Measurements from ENCODE around the gene CCDC197.

The CCDC197 gene

GRCh38 chr14:94043111-94043755 lies 46.1 kb downstream of the CCDC197 start:
- no peak for DNase-seq (ENCODE audit: low read depth in 2 of 2)

- no peak for DNase-seq (ENCODE audit: low read depth in 2 of 2)
Measured at GRCh38 chr14:94043756-94044475, 46.8 kb downstream of the CCDC197 start.

DNA sequence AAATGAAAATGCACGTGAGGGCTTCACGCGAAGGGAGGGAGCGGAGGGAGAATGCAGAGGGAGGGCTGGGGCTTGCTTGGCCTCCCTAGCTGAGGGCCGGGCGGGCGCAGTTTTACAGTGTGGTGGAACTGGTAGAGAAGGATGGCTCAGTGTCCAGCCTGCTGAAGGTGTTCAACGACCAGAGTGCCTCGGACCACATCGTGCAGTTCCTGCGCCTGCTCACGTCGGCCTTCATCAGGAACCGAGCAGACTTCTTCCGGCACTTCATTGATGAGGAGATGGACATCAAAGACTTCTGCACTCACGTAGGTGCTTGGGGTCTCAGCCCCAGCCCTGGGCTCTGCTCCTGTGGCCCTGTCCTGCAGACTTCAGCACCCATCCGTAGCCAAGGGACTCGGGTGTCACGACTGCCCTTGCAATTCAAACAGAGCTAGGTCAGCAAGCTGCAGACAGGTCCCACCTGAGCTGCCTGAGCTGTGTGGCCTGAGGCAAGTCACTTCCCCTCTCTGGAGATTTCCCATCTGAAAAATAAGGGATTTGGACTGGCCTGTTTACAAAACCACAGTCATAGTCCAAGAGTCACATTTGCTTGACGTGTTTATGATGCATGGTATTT lies 47.5 kb downstream of the CCDC197 start:
- DNase-seq (ENCODE audit: low read depth in 2 of 2) = no peak

GRCh38 chr14:94045101-94045500 lies 48.0 kb downstream of the CCDC197 start:
- no peak for DNase-seq (ENCODE audit: low read depth in 2 of 2)

- no peak for DNase-seq (ENCODE audit: low read depth in 2 of 2)
Measured at GRCh38 chr14:94045563-94046345, 48.7 kb downstream of the CCDC197 start.

DNA sequence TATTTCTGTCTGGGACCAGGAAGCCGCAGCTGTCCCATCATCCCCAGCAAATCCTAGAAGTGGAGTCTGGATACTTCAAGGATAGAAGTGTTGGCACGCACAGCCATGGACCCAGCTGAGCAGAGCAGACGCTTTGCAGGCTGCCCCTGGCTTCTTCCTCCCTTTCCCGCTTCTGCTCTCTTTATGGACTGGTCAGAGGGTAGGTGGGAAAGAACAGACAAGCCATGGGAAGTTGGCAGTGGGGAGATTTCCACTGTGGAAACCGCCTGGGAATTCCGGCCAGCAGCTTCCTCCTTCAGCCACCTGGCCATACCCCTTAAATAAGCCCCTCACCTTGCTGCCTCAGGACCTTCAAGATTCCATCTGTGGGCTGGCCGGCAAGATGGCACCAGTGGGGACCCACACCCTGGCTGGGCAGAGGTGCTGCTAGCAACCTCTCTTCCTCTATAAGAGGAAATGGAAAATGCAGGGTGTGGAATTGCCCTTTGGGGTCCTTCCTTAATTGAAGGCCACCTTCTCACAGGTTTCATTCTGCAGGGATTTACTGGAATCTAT lies 49.7 kb downstream of the CCDC197 start:
- no peak for DNase-seq (ENCODE audit: low read depth in 2 of 2)

DNA sequence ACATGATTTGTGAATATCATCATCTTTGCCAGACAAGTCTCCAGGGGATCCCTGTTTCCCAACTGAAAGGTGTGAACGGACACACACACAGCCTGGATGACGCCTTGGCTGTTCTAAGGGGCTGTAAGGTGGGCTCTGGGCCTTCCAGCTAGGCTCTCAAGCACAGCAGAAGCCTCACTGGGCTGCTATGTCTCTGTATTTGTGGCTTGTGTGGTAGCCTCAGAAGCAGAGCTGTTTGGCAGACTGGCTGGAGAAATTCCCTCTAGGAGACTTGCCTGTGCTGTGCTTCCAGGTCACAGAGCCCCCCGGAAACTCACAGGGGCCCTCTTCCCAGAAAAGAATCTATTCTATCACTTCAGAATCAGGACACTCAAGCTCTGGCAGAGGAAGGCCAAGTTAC lies 50.5 kb downstream of the CCDC197 start:
- DNase-seq (ENCODE audit: low read depth in 2 of 2) = no peak

DNA sequence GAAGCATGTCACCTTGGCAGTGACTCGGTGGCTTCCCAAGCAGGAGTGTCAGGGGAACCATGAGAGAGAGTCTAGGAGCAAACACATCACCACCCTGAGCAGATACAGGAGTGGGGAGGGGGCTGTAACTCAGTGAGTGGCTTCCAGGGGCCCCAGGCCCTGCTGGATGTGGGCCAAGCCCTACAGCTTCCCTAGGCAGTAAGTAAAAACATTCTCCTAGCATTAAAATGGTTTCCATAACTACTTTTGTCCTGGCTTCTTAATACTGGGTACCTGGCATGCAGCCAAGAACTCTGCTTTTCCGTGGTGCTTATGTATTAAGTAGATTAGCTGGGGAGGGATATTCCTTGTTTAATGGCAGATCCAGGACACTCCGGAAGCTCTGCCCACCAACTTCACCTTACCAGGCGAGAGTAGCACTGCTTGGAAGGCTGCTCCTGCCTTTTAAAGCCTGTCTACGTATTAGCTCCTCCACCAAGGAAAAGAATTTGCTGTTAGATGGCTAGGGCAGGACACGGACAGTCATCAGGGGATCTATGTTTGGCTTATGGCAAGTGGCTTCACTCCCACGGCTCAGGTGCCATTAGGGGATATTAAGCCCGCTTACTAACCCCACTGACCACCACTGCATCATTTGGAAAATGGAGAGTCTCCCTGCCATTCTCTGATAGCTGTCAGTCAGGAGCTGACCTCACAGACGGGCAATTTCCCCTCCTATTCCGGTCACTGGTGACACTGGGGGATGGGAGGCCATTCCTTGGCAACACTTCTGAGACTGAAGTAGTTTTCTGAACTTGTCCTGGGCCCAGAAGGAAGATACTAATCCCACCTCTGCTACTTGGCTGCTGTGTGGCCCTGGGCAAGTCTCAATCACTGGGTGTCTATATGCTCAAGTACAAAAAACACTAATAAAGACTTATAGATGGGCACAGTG lies 51.9 kb downstream of the CCDC197 start:
- DNase-seq (ENCODE audit: low read depth in 2 of 2) = no peak

- no peak for DNase-seq (ENCODE audit: low read depth in 2 of 2)
Measured at GRCh38 chr14:94049625-94050023, 52.5 kb downstream of the CCDC197 start.

DNA sequence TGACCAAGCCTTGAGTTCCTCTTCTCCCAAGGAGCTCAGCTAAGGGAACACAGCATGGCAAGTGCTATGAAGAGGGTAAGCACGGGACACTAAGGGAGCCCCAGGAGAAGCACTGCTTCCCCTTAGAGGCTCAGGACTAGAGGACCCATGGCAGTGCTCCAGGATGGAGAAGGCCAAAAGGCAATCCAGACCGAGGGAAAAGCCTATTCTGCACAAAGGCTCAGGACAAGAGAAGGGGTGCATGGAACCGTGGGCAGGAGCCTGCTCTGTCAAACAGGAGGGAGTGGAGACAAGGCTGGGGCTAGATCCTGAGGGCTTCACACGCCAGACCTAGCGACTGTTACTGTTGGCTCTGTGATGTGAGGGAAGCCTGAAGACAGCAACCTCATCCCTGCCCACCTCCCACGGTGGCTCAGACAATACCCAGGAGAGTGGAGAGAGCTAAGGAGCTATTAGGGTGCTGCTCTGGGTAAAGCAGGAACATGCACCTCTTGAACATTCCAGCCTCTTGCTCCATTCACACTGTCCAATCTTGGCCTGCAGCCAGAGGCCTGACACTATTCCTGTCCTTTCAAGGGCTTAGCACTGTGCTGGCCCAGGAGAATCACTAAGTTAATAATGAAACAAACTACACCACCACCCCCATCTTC lies 53.3 kb downstream of the CCDC197 start:
- DNase-seq (ENCODE audit: low read depth in 2 of 2) = no peak

- DNase-seq (ENCODE audit: low read depth in 2 of 2) = peak in 1 of 2 experiments; percentile 7
Measured at GRCh38 chr14:94051115-94051514, 54.0 kb downstream of the CCDC197 start.

GRCh38 chr14:94051779-94052178 lies 54.7 kb downstream of the CCDC197 start:
- DNase-seq (ENCODE audit: low read depth in 2 of 2) = no peak

DNA sequence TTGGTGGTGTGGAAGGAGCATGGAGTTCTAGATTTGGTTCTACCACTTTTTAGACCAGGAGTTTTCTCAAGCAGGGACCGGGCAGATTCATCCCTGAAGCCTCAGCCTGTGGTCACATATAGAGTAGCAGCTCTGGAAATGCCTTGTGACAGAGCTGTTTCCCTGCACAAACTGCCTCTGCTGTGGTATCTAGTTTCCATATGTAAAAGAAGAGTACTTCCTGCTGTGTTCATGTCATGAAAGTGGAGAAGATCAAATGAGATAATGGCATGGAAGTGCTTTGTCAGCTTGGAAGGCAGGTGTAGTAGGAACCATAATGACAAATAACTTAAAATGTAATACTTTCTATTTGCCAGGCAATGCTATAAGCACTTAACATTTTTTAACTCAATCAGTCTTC lies 55.1 kb downstream of the CCDC197 start:
- no peak for DNase-seq (ENCODE audit: low read depth in 2 of 2)

- DNase-seq (ENCODE audit: low read depth in 2 of 2) = no peak
Measured at GRCh38 chr14:94052662-94053061, 55.6 kb downstream of the CCDC197 start.

- no peak for DNase-seq (ENCODE audit: low read depth in 2 of 2)
Measured at GRCh38 chr14:94054401-94054800, 57.3 kb downstream of the CCDC197 start.

DNA sequence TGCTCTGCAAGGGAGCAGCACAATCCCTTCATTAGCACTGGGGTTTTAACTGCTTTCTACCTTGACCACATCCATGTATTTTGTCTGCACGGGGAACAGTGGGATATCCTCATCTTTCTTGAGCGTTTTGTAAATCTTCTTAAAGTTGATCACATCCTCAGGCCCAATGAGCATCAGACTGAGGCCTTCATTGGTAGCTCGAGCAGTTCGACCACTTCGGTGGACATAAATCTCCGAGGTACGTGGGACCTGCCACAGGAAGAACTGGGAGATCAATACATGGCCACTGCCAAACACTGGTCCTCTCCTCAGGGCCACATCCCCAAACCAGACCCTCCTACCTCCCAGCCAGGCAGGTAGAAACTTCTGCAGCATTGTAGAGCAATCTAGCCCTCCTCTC lies 57.8 kb downstream of the CCDC197 start:
- no peak for DNase-seq (ENCODE audit: low read depth in 2 of 2)

DNA sequence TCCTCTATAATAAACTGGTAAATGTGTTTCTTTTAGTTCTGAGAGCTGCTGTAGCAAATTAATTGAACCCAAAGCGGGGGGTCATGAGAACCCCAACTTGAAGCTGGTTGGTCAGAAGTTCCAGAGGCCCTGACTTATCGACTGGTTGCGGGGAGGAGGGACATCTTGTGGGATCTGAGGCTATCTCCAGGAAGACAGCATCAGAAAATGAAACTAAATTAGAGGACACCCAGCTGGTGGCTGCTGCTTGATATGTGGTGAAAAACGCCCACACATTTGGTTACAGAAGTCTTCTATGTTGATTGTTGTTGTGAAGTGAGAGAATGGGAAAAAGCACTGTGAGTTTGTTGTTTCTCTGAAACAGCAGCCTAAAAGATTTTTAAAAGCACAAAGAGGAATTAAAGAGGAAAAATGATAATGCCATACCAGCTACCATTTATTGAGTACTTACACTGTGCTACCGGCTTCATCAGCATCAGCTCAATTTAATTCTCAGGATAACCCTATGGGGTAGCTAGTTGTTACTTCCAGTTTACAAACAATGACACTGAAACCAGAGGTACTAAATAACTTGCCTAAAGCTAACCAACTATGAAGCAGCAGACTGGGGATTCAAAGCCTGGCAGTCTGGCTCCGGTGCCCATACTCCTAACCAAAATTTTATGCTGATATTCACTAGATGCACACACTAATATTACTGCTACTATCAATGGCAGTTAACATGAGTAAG lies 59.6 kb downstream of the CCDC197 start:
- DNase-seq (ENCODE audit: low read depth in 2 of 2) = no peak

DNA sequence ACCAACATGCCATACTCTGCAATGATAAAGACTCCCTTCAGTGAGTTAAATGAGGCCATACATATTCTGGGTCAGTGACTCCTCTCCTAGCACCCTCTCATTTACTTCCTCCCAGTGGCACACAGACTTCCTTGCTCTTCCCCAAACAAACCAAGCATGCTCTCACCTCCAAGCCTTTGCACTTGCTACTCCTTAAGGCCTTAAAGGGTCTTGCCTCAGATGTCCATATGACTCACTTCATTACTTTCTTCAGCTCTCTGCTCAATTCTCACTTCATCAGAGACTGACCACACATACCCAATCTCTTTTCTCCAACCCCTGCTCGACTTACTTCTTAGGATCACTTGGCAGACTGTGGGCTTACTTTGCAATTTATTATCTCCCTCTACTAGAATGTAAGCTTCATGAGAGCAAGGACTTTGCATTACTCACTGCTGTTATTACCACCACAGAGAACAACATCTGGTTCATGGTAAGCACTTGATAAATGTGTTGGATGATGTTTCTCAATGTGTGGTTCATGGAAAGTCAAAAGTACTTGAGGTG lies 61.1 kb downstream of the CCDC197 start:
- no peak for DNase-seq (ENCODE audit: low read depth in 2 of 2)
